Measurements from ENCODE around the gene PI4KA. TPM values are rescaled to one million over a fixed set of nuclear protein-coding genes. Genes with fewer than 3 reads are reported as not detected.
A peak's percentile ranks its signal among the peaks of the same experiment; 100 is the strongest.

The PI4KA gene
- total and polyA plus RNA-seq, 9 donors = 21.1 to 48.1 (median 35.5) TPM

GRCh38 chr22:20807315-20807752 is 51.3 kb downstream of the PI4KA start:
- Histone ChIP-seq H3K27me3 (ENCODE audit: control insufficient read depth, insufficient read depth, low read length) (no peaks in the 10 kb centered on the region), H3K9me3 (replicated peaks; ENCODE audit: control insufficient read depth, low read depth, low read length) (no peaks in the 10 kb centered on the region), H3K27ac (ENCODE audit: low read length) (no peak overlapping the region), H3K4me3 (ENCODE audit: low read length) (no peak overlapping the region), H3K36me3 (ENCODE audit: control insufficient read depth, insufficient read depth, low read length) (peaks cover 68% of the 10 kb centered on the region), H3K4me1 (ENCODE audit: control insufficient read depth, insufficient read depth, low read length) (no peaks in the 10 kb centered on the region)
- DNase-seq = no peak
- 100% methylated on average over 1 of the region's 4 CpGs for WGBS (ENCODE audit: insufficient coverage)

GRCh38 chr22:20805972-20806471 is 52.6 kb downstream of the PI4KA start:
- H3K4me1 ChIP-seq (ENCODE audit: control insufficient read depth, insufficient read depth, low read length) = no peaks in the 10 kb centered on the region
- H3K27me3 ChIP-seq (ENCODE audit: control insufficient read depth, insufficient read depth, low read length) = no peaks in the 10 kb centered on the region
- no peaks in the 10 kb centered on the region for H3K9me3 ChIP-seq (replicated peaks; ENCODE audit: control insufficient read depth, low read depth, low read length)
- no peak for DNase-seq
- H3K27ac ChIP-seq (ENCODE audit: low read length) = no peak overlapping the region
- WGBS (ENCODE audit: insufficient coverage) = no CpG with 5 or more reads among the region's 3 CpGs
- H3K36me3 ChIP-seq (ENCODE audit: control insufficient read depth, insufficient read depth, low read length) = peaks cover 72% of the 10 kb centered on the region
- H3K4me3 ChIP-seq (ENCODE audit: low read length) = no peak overlapping the region

- Histone ChIP-seq H3K27ac (ENCODE audit: low read length) (no peak overlapping the region), H3K9me3 (replicated peaks; ENCODE audit: control insufficient read depth, low read depth, low read length) (no peaks in the 10 kb centered on the region), H3K4me3 (ENCODE audit: low read length) (no peak overlapping the region), H3K27me3 (ENCODE audit: control insufficient read depth, insufficient read depth, low read length) (no peaks in the 10 kb centered on the region), H3K36me3 (ENCODE audit: control insufficient read depth, insufficient read depth, low read length) (peaks cover 71% of the 10 kb centered on the region), H3K4me1 (ENCODE audit: control insufficient read depth, insufficient read depth, low read length) (no peaks in the 10 kb centered on the region)
- 88% methylated on average over 4 of the region's 6 CpGs for WGBS (ENCODE audit: insufficient coverage)
- DNase-seq = no peak
These were observed 54.0 kb downstream of the PI4KA start for GRCh38 chr22:20804650-20805049.

GRCh38 chr22:20803696-20804324 is 54.8 kb downstream of the PI4KA start:
- Histone ChIP-seq H3K9me3 (replicated peaks; ENCODE audit: control insufficient read depth, low read depth, low read length) (no peaks in the 10 kb centered on the region), H3K27ac (ENCODE audit: low read length) (no peak overlapping the region), H3K4me3 (ENCODE audit: low read length) (no peak overlapping the region), H3K27me3 (ENCODE audit: control insufficient read depth, insufficient read depth, low read length) (no peaks in the 10 kb centered on the region), H3K4me1 (ENCODE audit: control insufficient read depth, insufficient read depth, low read length) (no peaks in the 10 kb centered on the region), H3K36me3 (ENCODE audit: control insufficient read depth, insufficient read depth, low read length) (peaks cover 71% of the 10 kb centered on the region)
- 26% methylated on average over 5 of the region's 11 CpGs for WGBS (ENCODE audit: insufficient coverage)
- peak; percentile 37 for DNase-seq

GRCh38 chr22:20802922-20803553 is 55.6 kb downstream of the PI4KA start:
- no peak for DNase-seq
- H3K4me1 ChIP-seq (ENCODE audit: control insufficient read depth, insufficient read depth, low read length) = no peaks in the 10 kb centered on the region
- H3K9me3 ChIP-seq (replicated peaks; ENCODE audit: control insufficient read depth, low read depth, low read length) = no peaks in the 10 kb centered on the region
- WGBS (ENCODE audit: insufficient coverage) = 93% methylated on average over 8 of the region's 11 CpGs
- no peak overlapping the region for H3K4me3 ChIP-seq (ENCODE audit: low read length)
- peaks cover 74% of the 10 kb centered on the region for H3K36me3 ChIP-seq (ENCODE audit: control insufficient read depth, insufficient read depth, low read length)
- H3K27ac ChIP-seq (ENCODE audit: low read length) = no peak overlapping the region
- H3K27me3 ChIP-seq (ENCODE audit: control insufficient read depth, insufficient read depth, low read length) = no peaks in the 10 kb centered on the region

- Histone ChIP-seq H3K27me3 (ENCODE audit: control insufficient read depth, insufficient read depth, low read length) (no peaks in the 10 kb centered on the region), H3K27ac (ENCODE audit: low read length) (no peak overlapping the region), H3K9me3 (replicated peaks; ENCODE audit: control insufficient read depth, low read depth, low read length) (no peaks in the 10 kb centered on the region), H3K4me1 (ENCODE audit: control insufficient read depth, insufficient read depth, low read length) (no peaks in the 10 kb centered on the region), H3K4me3 (ENCODE audit: low read length) (no peak overlapping the region), H3K36me3 (ENCODE audit: control insufficient read depth, insufficient read depth, low read length) (peaks cover 77% of the 10 kb centered on the region)
- WGBS (ENCODE audit: insufficient coverage) = no CpG with 5 or more reads among the region's 6 CpGs
- no peak for DNase-seq
These were observed 56.2 kb downstream of the PI4KA start for GRCh38 chr22:20802452-20802851.

GRCh38 chr22:20799449-20799848 is 59.2 kb downstream of the PI4KA start:
- no peak for DNase-seq
- no peaks in the 10 kb centered on the region for H3K9me3 ChIP-seq (replicated peaks; ENCODE audit: control insufficient read depth, low read depth, low read length)
- H3K27ac ChIP-seq (ENCODE audit: low read length) = no peak overlapping the region
- no peak overlapping the region for H3K4me3 ChIP-seq (ENCODE audit: low read length)
- no peaks in the 10 kb centered on the region for H3K27me3 ChIP-seq (ENCODE audit: control insufficient read depth, insufficient read depth, low read length)
- 87% methylated on average over 8 of the region's 8 CpGs for WGBS (ENCODE audit: insufficient coverage)
- no peaks in the 10 kb centered on the region for H3K4me1 ChIP-seq (ENCODE audit: control insufficient read depth, insufficient read depth, low read length)
- peaks cover 74% of the 10 kb centered on the region for H3K36me3 ChIP-seq (ENCODE audit: control insufficient read depth, insufficient read depth, low read length)

GRCh38 chr22:20798974-20799373 is 59.6 kb downstream of the PI4KA start:
- Histone ChIP-seq H3K27me3 (ENCODE audit: control insufficient read depth, insufficient read depth, low read length) (no peaks in the 10 kb centered on the region), H3K4me1 (ENCODE audit: control insufficient read depth, insufficient read depth, low read length) (no peaks in the 10 kb centered on the region), H3K27ac (ENCODE audit: low read length) (no peak overlapping the region), H3K9me3 (replicated peaks; ENCODE audit: control insufficient read depth, low read depth, low read length) (no peaks in the 10 kb centered on the region), H3K36me3 (ENCODE audit: control insufficient read depth, insufficient read depth, low read length) (peaks cover 73% of the 10 kb centered on the region), H3K4me3 (ENCODE audit: low read length) (no peak overlapping the region)
- WGBS (ENCODE audit: insufficient coverage) = 89% methylated on average over 9 of the region's 10 CpGs
- DNase-seq = no peak

GRCh38 chr22:20798218-20798617 is 60.4 kb downstream of the PI4KA start:
- WGBS (ENCODE audit: insufficient coverage) = 100% methylated on average over 1 of the region's 5 CpGs
- Histone ChIP-seq H3K27ac (ENCODE audit: low read length) (no peak overlapping the region), H3K27me3 (ENCODE audit: control insufficient read depth, insufficient read depth, low read length) (no peaks in the 10 kb centered on the region), H3K36me3 (ENCODE audit: control insufficient read depth, insufficient read depth, low read length) (peaks cover 66% of the 10 kb centered on the region), H3K9me3 (replicated peaks; ENCODE audit: control insufficient read depth, low read depth, low read length) (no peaks in the 10 kb centered on the region), H3K4me3 (ENCODE audit: low read length) (no peak overlapping the region), H3K4me1 (ENCODE audit: control insufficient read depth, insufficient read depth, low read length) (no peaks in the 10 kb centered on the region)
- DNase-seq = no peak

GRCh38 chr22:20796731-20797130 is 61.9 kb downstream of the PI4KA start:
- Histone ChIP-seq H3K9me3 (replicated peaks; ENCODE audit: control insufficient read depth, low read depth, low read length) (no peaks in the 10 kb centered on the region), H3K27ac (ENCODE audit: low read length) (no peak overlapping the region), H3K36me3 (ENCODE audit: control insufficient read depth, insufficient read depth, low read length) (peaks cover 65% of the 10 kb centered on the region), H3K4me1 (ENCODE audit: control insufficient read depth, insufficient read depth, low read length) (no peaks in the 10 kb centered on the region), H3K4me3 (ENCODE audit: low read length) (no peak overlapping the region), H3K27me3 (ENCODE audit: control insufficient read depth, insufficient read depth, low read length) (no peaks in the 10 kb centered on the region)
- 93% methylated on average over 6 of the region's 8 CpGs for WGBS (ENCODE audit: insufficient coverage)
- no peak for DNase-seq
